ENCODE measurements around the gene EEF2K. TPM values are rescaled to one million over a fixed set of nuclear protein-coding genes. Genes with fewer than 3 reads are reported as not detected.

Gene EEF2K
- total and polyA plus RNA-seq, 2 of the 13 experiments (the other 11 are each of a cell fraction or from before 2014, with no cell fraction given), result 22.0 to 23.8 TPM

GRCh38 chr16:22270525-22270924, 64.4 kb downstream of the EEF2K start:
- no peak overlapping the region for H2AFZ ChIP-seq (ENCODE audit: low read length)
- no peak overlapping the region for H3K4me3 ChIP-seq (replicated peaks in 1 of 3; ENCODE audit: insufficient read depth in 1 of 3, low read depth in 2 of 3, low read length in 3 of 3)
- peaks cover 30 to 46% of the 10 kb centered on the region in 2 experiments; a peak in 4 of 5 replicates for H3K36me3 ChIP-seq (replicated peaks in 1 of 2; ENCODE audit: control insufficient read depth in 1 of 2, insufficient read depth in 2 of 2, low read length in 2 of 2)
- no peaks in the 10 kb centered on the region for H3K79me2 ChIP-seq (ENCODE audit: insufficient read depth, low read length)
- H3K4me1 ChIP-seq (ENCODE audit: insufficient read depth, low read length), result no peaks in the 10 kb centered on the region
- WGBS (ENCODE audit: low lambda C conversion rate), result 95% methylated on average over 3 of the region's 3 CpGs
- in situ Hi-C loops (cut with HindIII; ENCODE audit: extremely low pct_ligation_motif_present, low pct_unique_long_range_greater_than_20kb) (no loop called here), intact Hi-C loops (cut with micrococcal nuclease; ENCODE audit: unreplicated experiment) (no loop called here)
- no peaks in the 10 kb centered on the region for H3K27me3 ChIP-seq (ENCODE audit: control insufficient read depth in 1 of 2, insufficient read depth in 2 of 2, low read length in 2 of 2)
- ChIA-PET CTCF (ENCODE audit: low intra/inter-chr PET ratio, low total read pairs) (no interaction called here), POLR2A (no interaction called here)
- no peaks in the 10 kb centered on the region for H4K20me1 ChIP-seq (ENCODE audit: insufficient read depth, low read length)
- no peak for FAIRE-seq
- H3K9me3 ChIP-seq (ENCODE audit: low read length), result no peaks in the 10 kb centered on the region
- no peak for ATAC-seq
- H3K9ac ChIP-seq (ENCODE audit: insufficient read depth, low read depth, low read length), result no peak overlapping the region
- no peak for DNase-seq (ENCODE audit: low spot score)
- BruUV-seq (replicated peaks), result no TSS peak
- H3K27ac ChIP-seq (ENCODE audit: extremely low read length, insufficient read depth, low read length), result no peak overlapping the region
- H3K4me2 ChIP-seq (ENCODE audit: low read depth, low read length), result no peak overlapping the region
- no peak for TF ChIP-seq TAF1 (CRISPR knock-in tag; IDR thresholded peaks at IDR 0.05)
- no peak for TF ChIP-seq ZNF501 (CRISPR knock-in tag; IDR thresholded peaks at IDR 0.05)

- Histone ChIP-seq H3K27me3 (ENCODE audit: control insufficient read depth in 1 of 2, insufficient read depth in 2 of 2, low read length in 2 of 2) (no peaks in the 10 kb centered on the region), H3K4me3 (replicated peaks in 1 of 3; ENCODE audit: insufficient read depth in 1 of 3, low read depth in 2 of 3, low read length in 3 of 3) (no peak overlapping the region)
- POLR2A ChIA-PET, result no interaction called here
Observed at GRCh38 chr16:22272870-22273650, 67.0 kb downstream of the EEF2K start.

More at GRCh38 chr16:22272870-22273650, 67.0 kb downstream of the EEF2K start:
- WGBS (ENCODE audit: low lambda C conversion rate), result 93% methylated on average over 8 of the region's 8 CpGs
- H3K27ac ChIP-seq (ENCODE audit: extremely low read length, insufficient read depth, low read length), result no peak overlapping the region
- DNase-seq (ENCODE audit: low spot score), result no peak
- H3K9ac ChIP-seq (ENCODE audit: insufficient read depth, low read depth, low read length), result no peak overlapping the region
- H2AFZ ChIP-seq (ENCODE audit: low read length), result no peak overlapping the region
- H3K36me3 ChIP-seq (replicated peaks in 1 of 2; ENCODE audit: control insufficient read depth in 1 of 2, insufficient read depth in 2 of 2, low read length in 2 of 2), result peaks cover 24 to 36% of the 10 kb centered on the region in 2 experiments; a peak in 4 of 5 replicates
- FAIRE-seq, result no peak
- H4K20me1 ChIP-seq (ENCODE audit: insufficient read depth, low read length), result no peaks in the 10 kb centered on the region
- ATAC-seq, result no peak; the same call in 2 of the 3 replicates
- in situ Hi-C loops (cut with HindIII; ENCODE audit: extremely low pct_ligation_motif_present, low pct_unique_long_range_greater_than_20kb) (no loop called here), intact Hi-C loops (cut with micrococcal nuclease; ENCODE audit: unreplicated experiment) (no loop called here)
- no peaks in the 10 kb centered on the region for H3K9me3 ChIP-seq (ENCODE audit: low read length)
- H3K4me1 ChIP-seq (ENCODE audit: insufficient read depth, low read length), result no peaks in the 10 kb centered on the region
- H3K4me2 ChIP-seq (ENCODE audit: low read depth, low read length), result no peak overlapping the region
- no peaks in the 10 kb centered on the region for H3K79me2 ChIP-seq (ENCODE audit: insufficient read depth, low read length)
- CTCF ChIA-PET (ENCODE audit: low intra/inter-chr PET ratio, low total read pairs), result no interaction called here
- no TSS peak for BruUV-seq (replicated peaks)
- TF ChIP-seq CREBL2 (CRISPR knock-in tag; IDR thresholded peaks at IDR 0.05; ENCODE audit: borderline replicate concordance) (no peak), TEAD2 (CRISPR knock-in tag; IDR thresholded peaks at IDR 0.05) (no peak), TBX2 (CRISPR knock-in tag; IDR thresholded peaks at IDR 0.05; ENCODE audit: borderline replicate concordance) (peak; percentile 19; the same call in 1 of the 2 replicates), THRA (CRISPR knock-in tag; IDR thresholded peaks at IDR 0.05; ENCODE audit: borderline replicate concordance) (no peak), RBM22 (optimal IDR thresholded peaks at IDR 0.05; ENCODE audit: low read length) (peak; percentile 38), ZNF782 (CRISPR knock-in tag; IDR thresholded peaks at IDR 0.05; ENCODE audit: borderline replicate concordance) (no peak)

Measured in HepG2 (cell line).